ENCODE measurements around the gene PHACTR1. TPM values are rescaled to one million over a fixed set of nuclear protein-coding genes. Genes with fewer than 3 reads are reported as not detected.

Gene PHACTR1
- total RNA-seq, 1 donor from 2014 or later = 0.49 TPM

GRCh38 chr6:12698298-12698697 lies 18.3 kb upstream of the PHACTR1 start:
- intact Hi-C loops (cut with DNase I) = no loop called here
- Histone ChIP-seq H3K27ac (no peak overlapping the region), H3K9me3 (no peaks in the 10 kb centered on the region), H3K4me1 (no peaks in the 10 kb centered on the region), H3K36me3 (no peaks in the 10 kb centered on the region), H3K27me3 (no peaks in the 10 kb centered on the region), H3K4me3 (no peak overlapping the region)
- TF ChIP-seq POLR2AphosphoS5 (IDR thresholded peaks at IDR 0.05; ENCODE audit: insufficient read depth in 1 of 2, low read depth in 1 of 2) (no peak), CTCF (IDR thresholded peaks at IDR 0.05) (no peak), POLR2A (IDR thresholded peaks at IDR 0.05) (no peak)
- no peak for DNase-seq (ENCODE audit: extremely low spot score in 2 of 2)

- no peak for TF ChIP-seq POLR2AphosphoS5 (IDR thresholded peaks at IDR 0.05; ENCODE audit: insufficient read depth in 1 of 2, low read depth in 1 of 2)
- no peak for TF ChIP-seq CTCF (IDR thresholded peaks at IDR 0.05)
- TF ChIP-seq POLR2A (IDR thresholded peaks at IDR 0.05) = no peak
- intact Hi-C loops (cut with DNase I) = no loop called here
- no peaks in the 10 kb centered on the region for H3K9me3 ChIP-seq
- DNase-seq (ENCODE audit: extremely low spot score in 2 of 2) = no peak
- H3K4me3 ChIP-seq = no peak overlapping the region
- no peaks in the 10 kb centered on the region for H3K36me3 ChIP-seq
- no peaks in the 10 kb centered on the region for H3K4me1 ChIP-seq
- H3K27ac ChIP-seq = no peak overlapping the region
- no peaks in the 10 kb centered on the region for H3K27me3 ChIP-seq
Measured at GRCh38 chr6:12704946-12705345, 11.6 kb upstream of the PHACTR1 start.

GRCh38 chr6:12709116-12709515 lies 7.5 kb upstream of the PHACTR1 start:
- Histone ChIP-seq H3K4me3 (no peak overlapping the region), H3K27me3 (no peaks in the 10 kb centered on the region)

GRCh38 chr6:12709556-12710232 lies 6.9 kb upstream of the PHACTR1 start:
- Histone ChIP-seq H3K4me3 (no peak overlapping the region), H3K27ac (no peak overlapping the region), H3K36me3 (no peaks in the 10 kb centered on the region), H3K4me1 (no peaks in the 10 kb centered on the region), H3K27me3 (no peaks in the 10 kb centered on the region), H3K9me3 (no peaks in the 10 kb centered on the region)
- no peak for DNase-seq (ENCODE audit: extremely low spot score in 2 of 2)
- no peak for TF ChIP-seq POLR2AphosphoS5 (IDR thresholded peaks at IDR 0.05; ENCODE audit: insufficient read depth in 1 of 2, low read depth in 1 of 2)
- TF ChIP-seq CTCF (IDR thresholded peaks at IDR 0.05) = no peak
- TF ChIP-seq POLR2A (IDR thresholded peaks at IDR 0.05) = no peak
- intact Hi-C loops (cut with DNase I) = no loop called here

More at GRCh38 chr6:12709116-12709515, 7.5 kb upstream of the PHACTR1 start:
- Histone ChIP-seq H3K9me3 (no peaks in the 10 kb centered on the region), H3K36me3 (no peaks in the 10 kb centered on the region), H3K4me1 (no peaks in the 10 kb centered on the region), H3K27ac (no peak overlapping the region)
- no peak for DNase-seq (ENCODE audit: extremely low spot score in 2 of 2)
- intact Hi-C loops (cut with DNase I) = no loop called here
- TF ChIP-seq POLR2AphosphoS5 (IDR thresholded peaks at IDR 0.05; ENCODE audit: insufficient read depth in 1 of 2, low read depth in 1 of 2) (no peak), POLR2A (IDR thresholded peaks at IDR 0.05) (no peak), CTCF (IDR thresholded peaks at IDR 0.05) (no peak)

GRCh38 chr6:12710921-12711320 lies 5.6 kb upstream of the PHACTR1 start:
- no peaks in the 10 kb centered on the region for H3K27me3 ChIP-seq
- H3K4me3 ChIP-seq = no peak overlapping the region
- no peaks in the 10 kb centered on the region for H3K36me3 ChIP-seq
- TF ChIP-seq POLR2AphosphoS5 (IDR thresholded peaks at IDR 0.05; ENCODE audit: insufficient read depth in 1 of 2, low read depth in 1 of 2) (no peak), POLR2A (IDR thresholded peaks at IDR 0.05) (no peak), CTCF (IDR thresholded peaks at IDR 0.05) (no peak)
- no peak overlapping the region for H3K27ac ChIP-seq
- H3K9me3 ChIP-seq = no peaks in the 10 kb centered on the region
- DNase-seq (ENCODE audit: extremely low spot score in 2 of 2) = no peak
- no peaks in the 10 kb centered on the region for H3K4me1 ChIP-seq
- intact Hi-C loops (cut with DNase I) = no loop called here
